ENCODE data around the gene CPED1.

The CPED1 gene

GRCh38 chr7:121023194-121023593 lies 34.7 kb downstream of the CPED1 start:
- no peak for DNase-seq (ENCODE audit: low read depth, low spot score)
- TF ChIP-seq, protein P1, sequence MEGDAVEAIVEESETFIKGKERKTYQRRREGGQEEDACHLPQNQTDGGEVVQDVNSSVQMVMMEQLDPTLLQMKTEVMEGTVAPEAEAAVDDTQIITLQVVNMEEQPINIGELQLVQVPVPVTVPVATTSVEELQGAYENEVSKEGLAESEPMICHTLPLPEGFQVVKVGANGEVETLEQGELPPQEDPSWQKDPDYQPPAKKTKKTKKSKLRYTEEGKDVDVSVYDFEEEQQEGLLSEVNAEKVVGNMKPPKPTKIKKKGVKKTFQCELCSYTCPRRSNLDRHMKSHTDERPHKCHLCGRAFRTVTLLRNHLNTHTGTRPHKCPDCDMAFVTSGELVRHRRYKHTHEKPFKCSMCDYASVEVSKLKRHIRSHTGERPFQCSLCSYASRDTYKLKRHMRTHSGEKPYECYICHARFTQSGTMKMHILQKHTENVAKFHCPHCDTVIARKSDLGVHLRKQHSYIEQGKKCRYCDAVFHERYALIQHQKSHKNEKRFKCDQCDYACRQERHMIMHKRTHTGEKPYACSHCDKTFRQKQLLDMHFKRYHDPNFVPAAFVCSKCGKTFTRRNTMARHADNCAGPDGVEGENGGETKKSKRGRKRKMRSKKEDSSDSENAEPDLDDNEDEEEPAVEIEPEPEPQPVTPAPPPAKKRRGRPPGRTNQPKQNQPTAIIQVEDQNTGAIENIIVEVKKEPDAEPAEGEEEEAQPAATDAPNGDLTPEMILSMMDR (IDR thresholded peaks at IDR 0.05; ENCODE audit: low read depth, low read length), result no peak
- in situ Hi-C loops (cut with HindIII; ENCODE audit: low sequenced_read_pairs), result no loop called here
- no peak overlapping the region for H3K4me3 ChIP-seq (ENCODE audit: low read depth, low read length)

DNA sequence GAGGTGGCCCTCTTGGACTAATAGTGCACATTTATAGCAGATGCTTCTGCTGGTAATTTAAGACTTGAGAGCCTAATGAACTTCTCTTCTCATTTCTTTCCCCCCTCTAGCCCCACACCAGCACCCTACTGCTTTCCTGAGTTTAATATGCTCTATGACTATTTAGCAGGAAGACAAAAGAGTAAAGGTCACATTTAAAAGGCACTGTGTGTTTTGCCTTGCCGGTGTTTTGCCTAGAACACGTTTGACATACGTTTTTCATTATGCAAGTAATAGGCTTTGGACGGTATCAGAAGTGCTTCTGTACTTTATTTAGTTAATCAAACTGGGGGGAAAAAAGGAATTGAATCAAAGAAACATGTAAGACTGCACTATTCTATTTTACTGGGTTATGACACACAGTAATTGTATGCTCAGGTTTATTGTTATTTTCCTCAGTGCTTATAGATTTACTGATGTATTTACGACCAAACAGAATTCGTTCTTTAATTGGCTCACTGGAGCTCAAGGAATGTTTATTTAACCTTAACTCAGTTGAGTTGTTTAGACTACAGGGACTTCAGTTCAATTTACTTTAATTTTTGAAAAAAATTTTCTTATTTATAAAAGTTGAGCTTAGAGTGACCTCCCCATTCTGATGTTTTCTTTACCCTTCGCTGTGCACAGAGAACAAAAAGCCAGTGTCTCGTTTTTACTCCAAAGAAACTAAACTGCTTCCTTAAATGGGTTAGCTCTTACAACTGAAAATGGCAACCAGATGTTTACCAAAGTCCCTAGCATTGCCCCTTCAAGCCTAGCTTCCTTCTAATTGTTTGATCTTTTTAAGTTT lies 35.4 kb downstream of the CPED1 start:
- peak; percentile 67 for DNase-seq (ENCODE audit: low read depth, low spot score)
- no peak overlapping the region for H3K4me3 ChIP-seq (ENCODE audit: low read depth, low read length)
- TF ChIP-seq, protein P1 (IDR thresholded peaks at IDR 0.05; ENCODE audit: low read depth, low read length), result no peak
- in situ Hi-C loops (cut with HindIII; ENCODE audit: low sequenced_read_pairs), result no loop called here

- TF ChIP-seq, protein P1 (IDR thresholded peaks at IDR 0.05; ENCODE audit: low read depth, low read length), result no peak
- no peak for DNase-seq (ENCODE audit: low read depth, low spot score)
- in situ Hi-C loops (cut with HindIII; ENCODE audit: low sequenced_read_pairs), result no loop called here
- H3K4me3 ChIP-seq (ENCODE audit: low read depth, low read length), result no peak overlapping the region
These were observed 36.1 kb downstream of the CPED1 start for GRCh38 chr7:121024611-121025010.

GRCh38 chr7:121026159-121026558 lies 37.6 kb downstream of the CPED1 start:
- no peak for DNase-seq (ENCODE audit: low read depth, low spot score)
- TF ChIP-seq, protein P1 (IDR thresholded peaks at IDR 0.05; ENCODE audit: low read depth, low read length), result no peak
- in situ Hi-C loops (cut with HindIII; ENCODE audit: low sequenced_read_pairs), result no loop called here
- no peak overlapping the region for H3K4me3 ChIP-seq (ENCODE audit: low read depth, low read length)

DNA sequence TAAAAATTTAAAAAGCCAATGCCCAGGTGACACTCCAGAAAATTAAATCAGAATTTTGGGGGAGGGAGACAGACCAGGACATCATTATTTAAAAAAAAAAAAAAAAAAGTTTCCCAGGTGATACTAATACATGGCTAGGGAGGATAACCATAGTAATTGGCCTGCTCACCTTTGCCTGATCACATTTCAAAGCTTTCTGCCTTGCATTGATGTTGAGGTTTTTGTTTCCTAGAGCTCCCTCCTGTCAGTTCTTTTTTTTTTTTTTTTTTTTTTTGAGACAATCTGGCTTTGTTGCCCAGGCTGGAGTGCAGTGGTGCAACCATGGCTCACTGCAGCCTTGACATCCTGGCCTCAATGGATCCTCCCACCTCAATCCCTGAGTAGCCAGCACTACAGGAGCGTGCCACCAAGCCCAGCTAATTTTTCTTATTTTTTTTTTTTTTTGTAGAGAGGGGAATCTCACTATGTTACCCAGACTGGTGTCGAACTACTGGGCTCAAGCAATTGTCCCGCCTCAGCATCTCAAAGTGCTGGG lies 38.1 kb downstream of the CPED1 start:
- H3K4me3 ChIP-seq (ENCODE audit: low read depth, low read length), result no peak overlapping the region
- in situ Hi-C loops (cut with HindIII; ENCODE audit: low sequenced_read_pairs), result no loop called here
- no peak for DNase-seq (ENCODE audit: low read depth, low spot score)
- TF ChIP-seq, protein P1 (IDR thresholded peaks at IDR 0.05; ENCODE audit: low read depth, low read length), result no peak

DNA sequence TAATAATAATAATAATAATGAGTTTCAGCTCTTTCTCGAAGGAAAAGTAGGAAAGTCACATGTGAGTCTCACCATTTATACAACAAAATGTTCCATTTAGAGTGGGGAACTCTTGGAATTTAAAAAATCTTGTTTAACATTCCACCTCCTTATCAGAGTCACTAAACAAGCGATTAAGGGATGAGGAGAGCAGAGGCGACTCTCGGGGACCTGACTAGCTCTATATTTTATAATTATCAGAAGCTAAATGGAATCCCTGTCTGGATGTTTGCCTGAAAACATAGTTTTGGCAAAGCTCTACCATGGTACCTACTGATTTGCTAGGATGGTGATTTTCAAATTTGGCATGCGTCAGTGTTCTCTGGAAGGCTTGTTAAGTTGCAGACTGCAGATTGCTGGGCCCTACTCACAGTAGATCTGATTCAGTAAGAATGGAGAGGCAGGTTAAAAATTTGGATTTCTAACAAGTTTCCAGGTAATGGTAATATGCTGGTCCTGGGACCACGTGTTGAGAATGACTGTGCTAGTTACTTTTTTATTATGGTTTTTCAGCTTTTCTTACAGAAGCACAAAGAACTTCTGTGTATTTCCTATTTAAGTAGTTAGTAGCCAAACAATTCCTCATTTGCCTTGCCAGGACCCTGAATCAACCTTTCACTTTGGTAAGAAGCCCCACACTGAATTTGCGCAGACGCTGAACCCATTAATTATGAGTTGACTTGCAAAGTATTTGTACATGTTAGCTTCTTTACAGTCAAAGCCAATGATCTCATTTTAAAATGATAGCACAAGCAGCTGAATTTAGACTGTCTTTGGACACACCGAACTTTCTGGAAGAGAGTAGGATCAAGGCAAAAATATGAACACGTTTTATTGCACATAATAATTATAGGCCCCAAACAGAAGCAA lies 39.5 kb downstream of the CPED1 start:
- DNase-seq (ENCODE audit: low read depth, low spot score), result no peak
- in situ Hi-C loops (cut with HindIII; ENCODE audit: low sequenced_read_pairs), result no loop called here

More for the DNA sequence above, 39.5 kb downstream of the CPED1 start:
- TF ChIP-seq, protein P1 (IDR thresholded peaks at IDR 0.05; ENCODE audit: low read depth, low read length), result no peak
- H3K4me3 ChIP-seq (ENCODE audit: low read depth, low read length), result no peak overlapping the region

Measured in astrocyte of the spinal cord (primary cell).